ENCODE results near the gene KCTD20.

Gene KCTD20

GRCh38 chr6:36499918-36500317, 57.1 kb downstream of the KCTD20 start:
- DNase-seq = no peak

GRCh38 chr6:36501686-36502085, 58.9 kb downstream of the KCTD20 start:
- no peak for DNase-seq

GRCh38 chr6:36504181-36504580, 61.4 kb downstream of the KCTD20 start:
- DNase-seq = no peak

- no peak for DNase-seq
These were observed 62.2 kb downstream of the KCTD20 start for GRCh38 chr6:36504982-36505381.

GRCh38 chr6:36505744-36506534, 63.1 kb downstream of the KCTD20 start:
- DNase-seq = no peak

GRCh38 chr6:36506611-36507010, 63.8 kb downstream of the KCTD20 start:
- no peak for DNase-seq

- no peak for DNase-seq
These were observed 65.7 kb downstream of the KCTD20 start for GRCh38 chr6:36508532-36508931.

- DNase-seq = no peak
These were observed 67.6 kb downstream of the KCTD20 start for GRCh38 chr6:36510365-36510764.

GRCh38 chr6:36514554-36515456, 72.0 kb downstream of the KCTD20 start:
- no peak for DNase-seq

GRCh38 chr6:36515844-36516243, 73.0 kb downstream of the KCTD20 start:
- no peak for DNase-seq

- no peak for DNase-seq
These were observed 73.8 kb downstream of the KCTD20 start for GRCh38 chr6:36516559-36516958.

GRCh38 chr6:36516988-36517387, 74.2 kb downstream of the KCTD20 start:
- DNase-seq = no peak

GRCh38 chr6:36517408-36517807, 74.6 kb downstream of the KCTD20 start:
- DNase-seq = no peak

GRCh38 chr6:36519352-36519751, 76.6 kb downstream of the KCTD20 start:
- no peak for DNase-seq

GRCh38 chr6:36523451-36523850, 80.7 kb downstream of the KCTD20 start:
- no peak for DNase-seq

- no peak for DNase-seq
These were observed 81.2 kb downstream of the KCTD20 start for GRCh38 chr6:36523936-36524499.

GRCh38 chr6:36524871-36525270, 82.1 kb downstream of the KCTD20 start:
- DNase-seq = no peak

GRCh38 chr6:36525346-36525745, 82.5 kb downstream of the KCTD20 start:
- no peak for DNase-seq

- no peak for DNase-seq
These were observed 83.3 kb downstream of the KCTD20 start for GRCh38 chr6:36526066-36526465.

GRCh38 chr6:36533321-36533720, 90.5 kb downstream of the KCTD20 start:
- no peak for DNase-seq

GRCh38 chr6:36536873-36537547, 94.2 kb downstream of the KCTD20 start:
- no peak for DNase-seq

- no peak for DNase-seq
These were observed 97.2 kb downstream of the KCTD20 start for GRCh38 chr6:36539814-36540568.

Measured in KG1 (cell line).